ENCODE data around the gene MTCL3.

GRCh38 chr6:127460465-127460864 lies 58.7 kb downstream of the MTCL3 start:
- TF ChIP-seq POLR2AphosphoS5 (IDR thresholded peaks at IDR 0.05; ENCODE audit: borderline replicate concordance, low read depth, low read length) (no peak), EZH2 (IDR thresholded peaks at IDR 0.05) (no peak)

Data from SK-N-MC (cell line).